HAP-1 (cell line): Measurements from ENCODE around the gene INTU.

Experiments
- DNase-seq, 2 experiments: peaks; one replicate each; pipeline ENCODE4 v3.0.0-alpha.2; 2016 to 2020; ENCODE audit warnings: low spot score in 2 of 2
- H3K27me3 ChIP-seq: fragments of 250-450 bp; sonication (Bioruptor Pico); 2 replicates; pipeline ENCODE4 v1.5.1; 2020; ENCODE audit warnings: low read depth, mild to moderate bottlenecking, moderate library complexity
- H3K36me3 ChIP-seq: fragments of 250-450 bp; sonication (Bioruptor Pico); replicated peaks from 2 replicates; pipeline ENCODE4 v1.5.1; 2020; ENCODE audit warnings: mild to moderate bottlenecking
- H3K4me1 ChIP-seq: fragments of 250-450 bp; sonication (Bioruptor Pico); 2 replicates; pipeline ENCODE4 v1.5.1; 2020; ENCODE audit warnings: mild to moderate bottlenecking
- H3K4me3 ChIP-seq: fragments of 250-450 bp; sonication (Bioruptor Pico); 2 replicates; pipeline ENCODE4 v1.5.1; 2020; ENCODE audit warnings: mild to moderate bottlenecking, moderate library complexity
- H3K9me3 ChIP-seq: fragments of 250-450 bp; sonication (Bioruptor Pico); 2 replicates; pipeline ENCODE4 v1.5.1; 2020; ENCODE audit warnings: mild to moderate bottlenecking, moderate library complexity
- in situ Hi-C: fragments of 300-500 bp; cut with MboI; formaldehyde crosslinking; loops from 3 replicates; pipeline ENCODE4 v1.14.3; 2020; ENCODE audit warnings: low sequenced_read_pairs, inconsistent platforms, mixed read lengths

The INTU gene

DNA sequence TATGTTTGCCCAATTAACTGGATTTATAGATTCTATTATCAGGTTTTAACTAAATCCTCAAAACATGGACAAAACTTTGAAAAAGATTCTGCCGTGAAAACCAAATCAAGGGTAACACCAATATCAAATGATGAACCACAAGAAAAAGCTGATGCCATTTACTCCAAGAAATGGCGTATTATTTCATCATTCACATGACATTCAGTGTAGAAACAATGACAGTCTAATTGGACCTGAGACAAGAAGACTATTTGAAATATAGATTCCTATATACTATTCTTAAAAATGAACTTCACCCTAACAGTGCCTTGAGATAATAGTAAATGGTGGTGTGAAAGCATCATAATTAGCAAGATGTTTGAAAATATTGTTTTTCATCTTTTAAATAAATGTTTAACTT is 102.2 kb downstream of the INTU start:
- Histone ChIP-seq H3K4me1 (peaks cover 10% of the 10 kb centered on the region), H3K27me3 (no peaks in the 10 kb centered on the region), H3K36me3 (no peaks in the 10 kb centered on the region), H3K9me3 (no peaks in the 10 kb centered on the region), H3K4me3 (no peak overlapping the region)
- in situ Hi-C loops: no loop called here
- no peak for DNase-seq

DNA sequence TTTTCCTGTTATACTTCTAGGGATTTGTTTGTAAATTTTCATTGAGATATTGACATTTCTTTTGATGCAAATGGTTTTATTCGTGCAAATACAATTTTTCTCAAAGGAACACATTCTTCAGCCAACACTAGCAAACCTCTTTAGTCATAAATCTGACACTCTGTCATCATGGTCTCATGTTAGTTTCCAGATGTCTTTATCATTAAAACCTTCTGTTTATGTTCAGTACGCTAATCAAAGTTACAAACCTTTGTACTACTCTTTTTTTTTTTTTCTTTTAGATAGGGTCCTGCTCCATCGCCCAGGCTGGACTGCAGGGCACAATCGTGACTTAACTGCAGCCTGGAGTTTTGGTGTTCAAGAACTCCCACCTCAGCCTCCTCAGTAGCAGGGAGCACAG is 104.5 kb downstream of the INTU start:
- Histone ChIP-seq H3K9me3 (no peaks in the 10 kb centered on the region), H3K4me1 (peaks cover 10% of the 10 kb centered on the region), H3K4me3 (no peak overlapping the region), H3K27me3 (no peaks in the 10 kb centered on the region), H3K36me3 (no peaks in the 10 kb centered on the region)
- DNase-seq: no peak
- in situ Hi-C loops: no loop called here

DNA sequence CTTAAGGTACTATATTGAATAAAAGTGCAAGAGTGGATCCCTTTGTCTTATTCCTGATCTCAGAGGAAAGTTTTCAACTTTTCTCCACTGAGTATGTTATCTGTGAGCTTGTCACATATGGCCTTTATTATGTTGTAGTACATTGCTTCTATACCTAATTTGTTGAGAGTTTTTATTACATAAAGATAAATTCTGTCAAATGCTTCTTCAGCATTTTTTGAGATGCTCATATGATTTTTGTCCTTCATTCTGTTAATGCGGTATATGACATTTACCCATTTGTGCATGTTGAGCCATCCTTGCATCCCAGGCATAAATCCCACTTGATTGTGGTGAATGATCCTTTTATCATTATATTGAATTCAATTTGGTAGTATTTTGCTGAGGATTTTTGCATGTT is 108.5 kb downstream of the INTU start:
- DNase-seq: no peak
- Histone ChIP-seq H3K36me3 (no peaks in the 10 kb centered on the region), H3K4me1 (no peaks in the 10 kb centered on the region), H3K4me3 (no peak overlapping the region), H3K27me3 (no peaks in the 10 kb centered on the region), H3K9me3 (no peaks in the 10 kb centered on the region)
- in situ Hi-C loops: no loop called here

DNA sequence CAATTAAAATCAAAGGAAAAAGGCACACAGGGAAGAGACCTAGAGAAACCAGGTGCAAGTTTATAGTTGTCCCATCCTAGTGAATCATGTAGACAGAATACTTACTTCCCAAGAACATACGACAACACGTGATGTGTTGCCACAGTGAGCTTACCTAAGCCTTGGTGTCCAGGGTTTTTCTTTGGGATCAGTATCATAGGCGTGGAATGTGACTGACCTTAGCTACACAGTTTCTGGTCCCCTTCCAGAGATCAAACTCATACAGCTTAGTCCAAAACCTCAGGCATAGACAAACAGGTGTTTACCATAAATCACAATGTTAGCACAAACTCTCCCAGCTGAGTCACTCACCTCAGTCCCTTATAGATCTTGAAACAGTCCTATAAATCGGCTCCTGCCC is 115.1 kb downstream of the INTU start:
- Histone ChIP-seq H3K4me3 (no peak overlapping the region), H3K4me1 (no peaks in the 10 kb centered on the region), H3K9me3 (no peaks in the 10 kb centered on the region), H3K36me3 (no peaks in the 10 kb centered on the region), H3K27me3 (no peaks in the 10 kb centered on the region)
- no peak for DNase-seq
- in situ Hi-C loops: no loop called here

DNA sequence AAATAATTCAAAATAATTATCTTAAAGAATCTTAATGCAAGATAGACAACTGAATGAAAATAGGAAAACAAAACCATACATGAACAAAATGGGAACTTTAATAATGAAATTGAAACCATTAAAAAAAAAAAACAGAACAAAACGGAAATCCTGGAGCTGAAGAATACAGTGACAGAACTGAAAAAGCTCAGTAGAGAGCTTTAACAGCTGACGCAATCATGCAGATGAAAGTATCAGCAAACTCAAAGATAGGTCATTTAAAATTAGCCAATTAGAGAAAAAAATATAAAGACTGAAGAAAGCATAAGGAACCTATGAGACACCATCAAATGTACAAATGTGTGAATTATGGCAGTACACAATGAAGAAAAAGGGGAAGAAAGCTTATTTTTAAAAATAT is 116.2 kb downstream of the INTU start:
- H3K4me3 ChIP-seq: no peak overlapping the region
- H3K36me3 ChIP-seq: no peaks in the 10 kb centered on the region
- no peaks in the 10 kb centered on the region for H3K4me1 ChIP-seq
- no peaks in the 10 kb centered on the region for H3K27me3 ChIP-seq
- no peaks in the 10 kb centered on the region for H3K9me3 ChIP-seq
- in situ Hi-C loops: no loop called here
- no peak for DNase-seq

DNA sequence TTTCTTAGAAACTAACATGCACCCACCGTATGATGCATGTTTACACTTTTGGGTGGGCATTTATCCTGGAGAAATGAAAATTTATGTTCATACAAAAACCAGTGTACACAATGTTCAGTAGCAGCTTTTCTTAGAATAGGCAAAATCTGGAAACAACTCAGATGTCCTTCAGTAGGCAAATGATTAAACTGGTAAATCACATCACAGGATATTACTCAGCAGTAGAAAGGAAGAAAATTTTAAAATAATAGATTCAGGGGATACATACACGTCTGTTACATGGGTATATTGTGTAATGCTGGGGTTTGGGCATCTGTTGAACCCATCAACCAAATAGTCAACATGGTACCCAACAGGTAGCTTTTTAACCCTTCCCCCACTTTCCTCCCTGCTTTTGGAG is 124.1 kb downstream of the INTU start:
- no peaks in the 10 kb centered on the region for H3K9me3 ChIP-seq
- H3K4me3 ChIP-seq: no peak overlapping the region
- in situ Hi-C loops: no loop called here
- no peaks in the 10 kb centered on the region for H3K36me3 ChIP-seq
- H3K4me1 ChIP-seq: no peaks in the 10 kb centered on the region
- DNase-seq: no peak
- no peaks in the 10 kb centered on the region for H3K27me3 ChIP-seq

DNA sequence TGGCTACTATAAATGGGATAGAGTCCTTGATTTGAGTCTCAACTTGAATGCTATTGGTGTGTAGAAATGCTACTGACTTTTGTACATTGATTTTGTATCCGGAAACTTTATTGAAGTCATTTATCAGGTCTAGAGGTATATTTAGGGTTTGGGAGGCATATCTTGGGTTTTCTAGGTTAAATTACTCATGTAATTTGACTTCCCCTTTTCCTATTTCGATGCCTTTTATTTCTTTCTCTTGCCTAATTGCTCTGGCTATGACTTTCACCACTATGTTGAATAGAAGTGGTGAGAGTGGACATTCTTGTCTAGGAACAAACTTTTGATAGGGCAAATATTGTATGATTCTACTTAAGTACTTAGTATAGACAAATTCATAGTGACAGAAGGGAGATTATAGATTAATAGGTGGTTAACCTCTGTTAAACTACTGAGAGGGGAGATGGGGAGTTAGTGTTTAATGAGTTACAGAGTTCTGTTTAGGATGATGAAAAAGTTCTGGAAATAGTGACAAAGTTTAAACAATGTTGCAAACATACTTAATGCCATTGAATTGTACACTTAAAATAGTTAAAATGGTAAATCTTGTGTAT is 126.6 kb downstream of the INTU start:
- in situ Hi-C loops: no loop called here
- no peak for DNase-seq

DNA sequence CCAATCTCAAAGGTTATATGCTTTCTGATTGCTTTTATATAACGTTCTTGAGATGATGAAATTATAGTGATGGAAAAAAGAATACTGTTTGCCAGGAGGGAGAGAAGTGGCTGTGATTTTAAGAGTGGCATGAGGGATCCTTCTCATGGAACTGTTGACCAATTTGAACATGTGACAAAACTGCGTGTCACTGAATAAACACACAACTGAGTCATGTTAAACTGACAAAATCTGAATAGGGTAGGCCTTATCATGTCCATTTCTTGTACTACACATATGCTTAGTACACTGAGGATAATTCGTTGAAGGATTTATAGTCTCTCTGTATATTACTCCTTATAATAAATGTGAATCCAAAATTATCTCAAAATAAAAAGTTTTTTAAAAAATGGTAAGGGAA is 127.1 kb downstream of the INTU start:
- no peaks in the 10 kb centered on the region for H3K36me3 ChIP-seq

More for the DNA sequence above, 126.6 kb downstream of the INTU start:
- Histone ChIP-seq H3K4me1 (no peaks in the 10 kb centered on the region), H3K4me3 (no peak overlapping the region), H3K9me3 (no peaks in the 10 kb centered on the region), H3K27me3 (no peaks in the 10 kb centered on the region), H3K36me3 (no peaks in the 10 kb centered on the region)

DNA sequence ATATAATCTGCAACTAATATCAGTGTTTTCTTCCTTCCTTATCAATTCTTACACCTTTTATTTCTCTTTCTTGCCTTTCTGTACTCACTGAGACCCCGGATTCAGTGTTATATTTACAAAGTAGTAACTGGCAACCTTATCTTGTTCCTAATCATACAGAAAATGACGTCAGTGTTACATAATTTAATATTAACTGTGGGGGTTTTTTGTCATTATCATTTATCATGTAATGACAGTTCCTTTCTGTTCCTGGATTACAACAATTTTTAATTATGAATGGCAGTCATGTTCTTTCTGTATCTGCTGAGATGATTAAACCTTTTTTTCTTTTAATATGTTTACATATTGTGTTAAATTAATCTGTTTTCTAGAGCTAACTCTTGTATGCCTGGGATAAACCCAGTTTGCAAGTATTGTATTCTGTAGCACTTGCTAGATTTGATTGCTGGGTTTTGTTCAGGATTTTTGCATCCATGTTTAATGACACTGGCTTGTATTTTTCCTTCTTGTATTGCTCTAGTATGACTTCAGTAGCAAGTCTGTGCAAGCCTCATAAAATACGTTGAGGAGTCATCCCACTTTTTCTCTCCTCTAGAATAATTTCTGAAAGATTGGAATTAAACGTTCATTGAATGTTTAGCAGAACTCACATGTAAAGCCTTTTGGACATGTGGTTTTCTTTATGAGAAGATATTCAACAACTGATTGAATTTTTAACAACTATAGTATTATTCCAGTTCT is 138.9 kb downstream of the INTU start:
- no peaks in the 10 kb centered on the region for H3K36me3 ChIP-seq
- no peak for DNase-seq
- H3K4me3 ChIP-seq: no peak overlapping the region
- H3K9me3 ChIP-seq: no peaks in the 10 kb centered on the region
- in situ Hi-C loops: no loop called here
- H3K4me1 ChIP-seq: peaks cover 5% of the 10 kb centered on the region
- H3K27me3 ChIP-seq: no peaks in the 10 kb centered on the region

More for the DNA sequence above, 127.1 kb downstream of the INTU start:
- no peaks in the 10 kb centered on the region for H3K27me3 ChIP-seq
- DNase-seq: no peak
- H3K9me3 ChIP-seq: no peaks in the 10 kb centered on the region
- no peak overlapping the region for H3K4me3 ChIP-seq
- no peaks in the 10 kb centered on the region for H3K4me1 ChIP-seq
- in situ Hi-C loops: no loop called here

DNA sequence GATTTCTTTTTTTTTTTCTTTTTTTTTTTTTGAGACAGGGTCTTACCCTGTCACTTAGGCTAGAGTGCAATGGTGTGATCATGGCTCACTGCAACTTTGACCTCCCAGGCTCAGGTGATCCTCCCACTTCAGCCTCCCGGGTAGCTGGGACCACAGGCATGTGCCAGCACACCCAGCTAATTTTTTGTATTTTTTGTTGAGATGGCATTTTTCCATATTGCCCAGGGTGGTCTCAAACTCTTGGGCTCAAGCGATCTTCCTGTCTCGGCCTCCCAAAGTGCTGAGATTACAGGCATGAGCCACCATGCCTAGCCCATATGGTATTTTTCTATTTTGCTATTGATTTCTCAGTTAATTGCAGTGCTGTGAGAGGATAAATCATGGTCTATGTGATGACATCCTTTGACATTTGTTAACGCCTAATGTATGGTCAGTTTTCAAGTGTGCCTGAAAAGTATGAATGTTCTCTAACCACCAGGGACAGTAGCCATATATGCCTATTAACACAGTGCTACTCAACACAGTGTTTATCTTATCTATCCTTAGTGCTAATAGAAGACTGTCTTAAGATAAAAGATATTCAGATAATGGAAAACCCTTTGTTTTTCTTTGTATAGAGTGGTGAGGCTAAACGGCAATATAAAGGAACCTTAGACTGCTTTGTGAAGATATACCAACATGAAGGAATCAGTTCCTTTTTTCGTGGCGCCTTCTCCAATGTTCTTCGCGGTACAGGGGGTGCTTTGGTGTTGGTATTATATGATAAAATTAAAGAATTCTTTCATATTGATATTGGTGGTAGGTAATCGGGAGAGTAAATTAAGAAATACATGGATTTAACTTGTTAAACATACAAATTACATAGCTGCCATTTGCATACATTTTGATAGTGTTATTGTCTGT is 140.3 kb downstream of the INTU start:
- in situ Hi-C loops: no loop called here
- no peaks in the 10 kb centered on the region for H3K27me3 ChIP-seq
- no peaks in the 10 kb centered on the region for H3K36me3 ChIP-seq
- H3K9me3 ChIP-seq: no peaks in the 10 kb centered on the region
- peaks cover 17% of the 10 kb centered on the region for H3K4me1 ChIP-seq
- no peak for DNase-seq
- H3K4me3 ChIP-seq: no peak overlapping the region

DNA sequence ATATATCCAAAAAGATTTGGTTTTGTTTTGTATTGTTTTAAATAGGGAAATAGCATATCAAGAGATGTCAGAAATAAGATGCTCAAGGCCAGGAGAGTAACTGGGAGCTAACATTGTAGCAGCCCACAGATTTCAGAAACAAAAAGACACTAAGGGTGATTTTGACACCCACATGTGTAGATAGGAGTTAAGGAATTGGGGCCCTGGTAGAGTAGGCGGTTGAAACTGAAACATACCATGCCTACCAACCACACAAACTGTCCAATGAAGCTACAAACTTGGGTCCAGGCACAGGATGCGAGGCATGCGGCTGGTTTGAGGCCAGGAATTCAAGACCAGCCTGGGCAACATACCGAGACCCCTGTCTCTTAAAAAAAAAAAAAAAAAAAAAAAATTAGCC is 143.1 kb downstream of the INTU start:
- in situ Hi-C loops: no loop called here
- no peak overlapping the region for H3K4me3 ChIP-seq
- H3K9me3 ChIP-seq: no peaks in the 10 kb centered on the region
- no peak for DNase-seq
- H3K36me3 ChIP-seq: no peaks in the 10 kb centered on the region
- H3K27me3 ChIP-seq: no peaks in the 10 kb centered on the region
- H3K4me1 ChIP-seq: peaks cover 17% of the 10 kb centered on the region
